Measurements from ENCODE around the gene RBM20. TPM values are rescaled to one million over a fixed set of nuclear protein-coding genes. Genes with fewer than 3 reads are reported as not detected.

RBM20 gene
- total and polyA plus RNA-seq, 2 donors from 2014 or later = 0.88 to 2.1 TPM

GRCh38 chr10:110648692-110649346 lies 4.7 kb downstream of the RBM20 start:
- no peak overlapping the region for H3K27ac ChIP-seq (ENCODE audit: low read depth in 2 of 2, low read length in 2 of 2)
- no peak for DNase-seq
- H3K9me3 ChIP-seq (ENCODE audit: control insufficient read depth in 2 of 3, insufficient read depth in 1 of 3, low read length in 3 of 3) = no peaks in the 10 kb centered on the region
- FAIRE-seq = no peak
- no peak overlapping the region for H3K9ac ChIP-seq (ENCODE audit: low read length in 3 of 3)
- TF ChIP-seq CTCF (IDR thresholded peaks at IDR 0.05; ENCODE audit: borderline replicate concordance, extremely low read depth, insufficient read depth) = no peak
- peaks cover 0 to 5% (median 0%) of the 10 kb centered on the region in 3 donors for H3K4me1 ChIP-seq (ENCODE audit: control insufficient read depth in 2 of 3, insufficient read depth in 2 of 3, low read depth in 1 of 3, low read length in 3 of 3)
- H3K36me3 ChIP-seq (ENCODE audit: control insufficient read depth in 2 of 3, insufficient read depth in 3 of 3, low read length in 3 of 3) = no peaks in the 10 kb centered on the region
- intact Hi-C loops (cut with DNase I) = no loop called here
- H3K4me3 ChIP-seq (ENCODE audit: low read length in 3 of 3) = no peak overlapping the region
- no peaks in the 10 kb centered on the region for H3K27me3 ChIP-seq (ENCODE audit: control insufficient read depth, insufficient read depth, low read length)

- no peak overlapping the region for H3K27ac ChIP-seq (ENCODE audit: low read depth in 2 of 2, low read length in 2 of 2)
- no peak overlapping the region for H3K9ac ChIP-seq (ENCODE audit: low read length in 3 of 3)
- no peak for DNase-seq
- H3K27me3 ChIP-seq (ENCODE audit: control insufficient read depth, insufficient read depth, low read length) = no peaks in the 10 kb centered on the region
- H3K36me3 ChIP-seq (ENCODE audit: control insufficient read depth in 2 of 3, insufficient read depth in 3 of 3, low read length in 3 of 3) = no peaks in the 10 kb centered on the region
- H3K4me1 ChIP-seq (ENCODE audit: control insufficient read depth in 2 of 3, insufficient read depth in 2 of 3, low read depth in 1 of 3, low read length in 3 of 3) = peaks cover 0 to 5% (median 0%) of the 10 kb centered on the region in 3 donors
- H3K4me3 ChIP-seq (ENCODE audit: low read length in 3 of 3) = no peak overlapping the region
- FAIRE-seq = no peak
- intact Hi-C loops (cut with DNase I) = no loop called here
- no peak for TF ChIP-seq CTCF (IDR thresholded peaks at IDR 0.05; ENCODE audit: borderline replicate concordance, extremely low read depth, insufficient read depth)
- H3K9me3 ChIP-seq (ENCODE audit: control insufficient read depth in 2 of 3, insufficient read depth in 1 of 3, low read length in 3 of 3) = no peaks in the 10 kb centered on the region
Measured at GRCh38 chr10:110649347-110650264, 5.5 kb downstream of the RBM20 start.

- Histone ChIP-seq H3K27ac (ENCODE audit: low read depth in 2 of 2, low read length in 2 of 2) (no peak overlapping the region), H3K27me3 (ENCODE audit: control insufficient read depth, insufficient read depth, low read length) (no peaks in the 10 kb centered on the region), H3K9ac (ENCODE audit: low read length in 3 of 3) (no peak overlapping the region), H3K9me3 (ENCODE audit: control insufficient read depth in 2 of 3, insufficient read depth in 1 of 3, low read length in 3 of 3) (no peaks in the 10 kb centered on the region), H3K36me3 (ENCODE audit: control insufficient read depth in 2 of 3, insufficient read depth in 3 of 3, low read length in 3 of 3) (no peaks in the 10 kb centered on the region), H3K4me1 (ENCODE audit: control insufficient read depth in 2 of 3, insufficient read depth in 2 of 3, low read depth in 1 of 3, low read length in 3 of 3) (peaks cover 0 to 5% (median 0%) of the 10 kb centered on the region in 3 donors), H3K4me3 (ENCODE audit: low read length in 3 of 3) (no peak overlapping the region)
- no peak for DNase-seq
- TF ChIP-seq CTCF (IDR thresholded peaks at IDR 0.05; ENCODE audit: borderline replicate concordance, extremely low read depth, insufficient read depth) = no peak
- intact Hi-C loops (cut with DNase I) = no loop called here
- FAIRE-seq = no peak
Measured at GRCh38 chr10:110650265-110650668, 6.1 kb downstream of the RBM20 start.
